Thyroid gland (tissue), 4 donors: ENCODE measurements around the gene DOCK9.

Experiments
- CTCF ChIP-seq, 6 experiments: fragments of 200-600 bp in 3 of 6; fragments of 450-650 bp in 3 of 6; sonication (generic) in 3 of 6; IDR thresholded peaks; one replicate each; pipeline ENCODE4 v1.5.1; 2016 to 2019; ENCODE audit warnings: antibody characterized with exemption in 6 of 6, mild to moderate bottlenecking in 2 of 6, inconsistent platforms in 1 of 6, moderate library complexity in 1 of 6
- POLR2A ChIP-seq, 2 donors: fragments of 450-650 bp; IDR thresholded peaks; one replicate each; pipeline ENCODE4 v1.6.1; 2017; ENCODE audit warnings: antibody characterized with exemption in 2 of 2, mild to moderate bottlenecking in 2 of 2, moderate library complexity in 1 of 2

- TF ChIP-seq CTCF (IDR thresholded peaks at IDR 0.05) (no peak), POLR2A (IDR thresholded peaks at IDR 0.05) (no peak)
Measured at GRCh38 chr13:99015606-99016490, 38.0 kb upstream of the DOCK9 start.
